OCI-LY7 (cell line): Measurements from ENCODE around the gene NDUFS5. TPM values are rescaled to one million over a fixed set of nuclear protein-coding genes. Genes with fewer than 3 reads are reported as not detected.

ENCODE experiments used
- BruUV-seq: library from RNA; stranded (reverse); fragments of 400-500 nt; replicated peaks from 2 replicates; lab custom pipeline; 2021; lab: Mats Ljungman, UMichigan
- CTCF ChIA-PET: fragments of 300-600 bp; sonication (Branson Sonifier 250); formaldehyde crosslinking; loops from one replicate; lab custom pipeline; 2022; ENCODE audit warnings: antibody characterized with exemption; ENCODE audit not compliant: unreplicated experiment; lab: Charles Lee
- POLR2A ChIA-PET: fragments of 300-600 bp; sonication (Branson Sonifier 250); formaldehyde crosslinking; loops from one replicate; lab custom pipeline; 2022; ENCODE audit warnings: antibody characterized with exemption; lab: Charles Lee
- DNase-seq: peaks from one replicate; pipeline ENCODE4 v3.0.0-alpha.2; 2015; ENCODE audit warnings: low spot score
- H2AFZ ChIP-seq: fragments of 200-600 bp; sonication (generic), shearing (Covaris generic); 2 replicates; pipeline ENCODE4 v1.6.1; 2014; ENCODE audit warnings: mild to moderate bottlenecking, antibody characterized with exemption, low read length, moderate library complexity
- H3K27ac ChIP-seq: fragments of 200-600 bp; sonication (generic); 2 replicates; pipeline ENCODE4 v1.5.1; 2014; ENCODE audit warnings: mixed run types, low read depth, mild to moderate bottlenecking, moderate library complexity, low read length, inconsistent platforms; ENCODE audit not compliant: poor library complexity, severe bottlenecking
- H3K36me3 ChIP-seq: fragments of 200-600 bp; sonication (generic); 2 replicates; pipeline ENCODE4 v1.6.1; 2014; ENCODE audit warnings: mild to moderate bottlenecking, antibody characterized with exemption, low read length, moderate library complexity, mixed read lengths; ENCODE audit not compliant: insufficient read depth
- H3K4me1 ChIP-seq: fragments of 200-600 bp; sonication (generic); 2 replicates; pipeline ENCODE4 v1.5.1; 2014; ENCODE audit warnings: mild to moderate bottlenecking, low read length; ENCODE audit not compliant: insufficient read depth, poor library complexity, severe bottlenecking
- H3K4me2 ChIP-seq: fragments of 200-600 bp; sonication (generic); 2 replicates; pipeline ENCODE4 v1.6.1; 2014; ENCODE audit warnings: mild to moderate bottlenecking, low read length
- H3K4me3 ChIP-seq: fragments of 200-600 bp; sonication (generic); 2 replicates; pipeline ENCODE4 v1.5.1; 2014; ENCODE audit warnings: mild to moderate bottlenecking, low read depth, low read length; ENCODE audit not compliant: poor library complexity, severe bottlenecking
- H3K79me2 ChIP-seq: fragments of 200-600 bp; sonication (generic); 2 replicates; pipeline ENCODE4 v1.6.1; 2016; ENCODE audit warnings: low read depth, mild to moderate bottlenecking, low read length, moderate library complexity, mixed read lengths; ENCODE audit not compliant: insufficient read depth
- H3K9me2 ChIP-seq: fragments of 200-600 bp; sonication (generic); 2 replicates; pipeline ENCODE4 v1.6.1; 2016; ENCODE audit warnings: mild to moderate bottlenecking, low read length, mixed read lengths; ENCODE audit not compliant: insufficient read depth
- H3K9me3 ChIP-seq: fragments of 200-600 bp; sonication (generic); 2 replicates; pipeline ENCODE4 v1.6.1; 2014; ENCODE audit warnings: mild to moderate bottlenecking, mixed run types, low read length, mixed read lengths
- H4K20me1 ChIP-seq: fragments of 200-600 bp; sonication (generic); 2 replicates; pipeline ENCODE4 v1.6.1; 2014; ENCODE audit warnings: mild to moderate bottlenecking, antibody characterized with exemption, low read length, moderate library complexity, mixed read lengths; ENCODE audit not compliant: insufficient read depth
- CTCF ChIP-seq: fragments of 200-600 bp; sonication (generic); conservative IDR thresholded peaks from 2 replicates; pipeline ENCODE4 v1.5.1; 2014; ENCODE audit warnings: mild to moderate bottlenecking, antibody characterized with exemption, low read length, moderate library complexity, mixed read lengths
- EZH2phosphoT487 ChIP-seq: fragments of 200-600 bp; sonication (generic); IDR thresholded peaks from 2 replicates; pipeline ENCODE4 v1.6.1; 2018; ENCODE audit warnings: low read depth, borderline replicate concordance, mild to moderate bottlenecking, mixed run types, antibody characterized with exemption, low read length, moderate library complexity, mixed read lengths
- intact Hi-C: fragments of 100-400 bp; cut with micrococcal nuclease; formaldehyde crosslinking; loops from one replicate; pipeline ENCODE4 v1.10.0; 2022; ENCODE audit not compliant: unreplicated experiment
- total RNA-seq, 2 experiments: library from RNA; depleted of rRNA in 1 of 2; stranded (reverse); fragments of >200 nt in 1 of 2; shearing (Covaris generic) in 1 of 2; gene quantifications; 2 replicates each; pipeline ENCODE4 v1.2.3, GENCODE V29; 2014 to 2022

NDUFS5 gene
- total RNA-seq, 2 experiments from 2014 or later, result 161 to 255 TPM

- H3K9me3 ChIP-seq, result no peaks in the 10 kb centered on the region
- H2AFZ ChIP-seq, result no peak overlapping the region
- BruUV-seq, result no TSS peak
- DNase-seq, result no peak
- no peak overlapping the region for H3K4me3 ChIP-seq
- H3K4me1 ChIP-seq, result no peaks in the 10 kb centered on the region
- no peaks in the 10 kb centered on the region for H4K20me1 ChIP-seq
- ChIA-PET CTCF (no interaction called here), POLR2A (no interaction called here)
- no peaks in the 10 kb centered on the region for H3K36me3 ChIP-seq
- intact Hi-C loops, result no loop called here
- TF ChIP-seq EZH2phosphoT487, result no peak
- TF ChIP-seq CTCF, result no peak
- H3K9me2 ChIP-seq, result no peaks in the 10 kb centered on the region
- H3K4me2 ChIP-seq, result no peak overlapping the region
- no peak overlapping the region for H3K27ac ChIP-seq
- no peaks in the 10 kb centered on the region for H3K79me2 ChIP-seq
These were observed 56.8 kb downstream of the NDUFS5 start for GRCh38 chr1:39082811-39083576.

GRCh38 chr1:39084191-39084590 is 58.0 kb downstream of the NDUFS5 start:
- Histone ChIP-seq H3K4me3 (no peak overlapping the region), H3K36me3 (no peaks in the 10 kb centered on the region), H3K9me3 (no peaks in the 10 kb centered on the region), H4K20me1 (no peaks in the 10 kb centered on the region), H3K4me1 (no peaks in the 10 kb centered on the region), H3K9me2 (no peaks in the 10 kb centered on the region), H2AFZ (no peak overlapping the region), H3K27ac (no peak overlapping the region), H3K79me2 (no peaks in the 10 kb centered on the region), H3K4me2 (no peak overlapping the region)
- TF ChIP-seq EZH2phosphoT487, result no peak
- no peak for TF ChIP-seq CTCF
- no peak for DNase-seq
- CTCF ChIA-PET, result no interaction called here
- BruUV-seq, result no TSS peak
- POLR2A ChIA-PET, result no interaction called here
- intact Hi-C loops, result no loop called here

Other genes with a start within 250 kb of the NDUFS5 start
- gene RRAGC, start 166.6 kb upstream of the NDUFS5 start, total RNA-seq (2014; rRNA removed; shearing (Covaris generic)), result 4.8 and 5.0 TPM in 2 replicates
- gene RRAGC, start 166.6 kb upstream of the NDUFS5 start, total RNA-seq (2022), result 19.1 and 19.6 TPM in 2 replicates
- gene MYCBP, start 153.0 kb upstream of the NDUFS5 start, total RNA-seq (2014; rRNA removed; shearing (Covaris generic)), result 21.5 and 25.2 TPM in 2 replicates
- 38.6 and 47.6 TPM in 2 replicates for gene MYCBP, start 153.0 kb upstream of the NDUFS5 start, total RNA-seq (2022)
- not detected in 2 replicates for gene GJA9, start 144.8 kb upstream of the NDUFS5 start, total RNA-seq (2014; rRNA removed; shearing (Covaris generic))
- gene GJA9, start 144.8 kb upstream of the NDUFS5 start, total RNA-seq (2022), result not detected in 2 replicates
- not detected in 2 replicates for gene RHBDL2, start 84.5 kb upstream of the NDUFS5 start, total RNA-seq (2014; rRNA removed; shearing (Covaris generic))
- gene RHBDL2, start 84.5 kb upstream of the NDUFS5 start, total RNA-seq (2022), result not detected in 2 replicates
- 35.0 and 40.0 TPM in 2 replicates for gene AKIRIN1, start 35.1 kb upstream of the NDUFS5 start, total RNA-seq (2014; rRNA removed; shearing (Covaris generic))
- gene AKIRIN1, start 35.1 kb upstream of the NDUFS5 start, total RNA-seq (2022), result 47.0 and 50.4 TPM in 2 replicates
- 211 and 235 TPM in 2 replicates for gene MACF1, start 178.3 kb downstream of the NDUFS5 start, total RNA-seq (2014; rRNA removed; shearing (Covaris generic))
- 220 and 236 TPM in 2 replicates for gene MACF1, start 178.3 kb downstream of the NDUFS5 start, total RNA-seq (2022)